BE2C (cell line): ENCODE results near the gene CRKL.

Experiments used
- DNase-seq: peaks from one replicate; pipeline ENCODE4 v3.0.0-alpha.2; 2020
- H3K27me3 ChIP-seq: fragments of 250-450 bp; sonication (Bioruptor Pico); 2 replicates; pipeline ENCODE4 v1.5.1; 2020; ENCODE audit warnings: mild to moderate bottlenecking
- H3K36me3 ChIP-seq: fragments of 250-450 bp; sonication (Bioruptor Pico); 2 replicates; pipeline ENCODE4 v1.5.1; 2020; ENCODE audit warnings: mild to moderate bottlenecking
- H3K4me1 ChIP-seq: fragments of 250-450 bp; sonication (Bioruptor Pico); 2 replicates; pipeline ENCODE4 v1.5.1; 2020
- H3K4me3 ChIP-seq: 2 replicates; pipeline ENCODE4 v1.5.1; 2011; ENCODE audit warnings: low read depth, low read length
- H3K9me3 ChIP-seq: fragments of 250-450 bp; sonication (Bioruptor Pico); 2 replicates; pipeline ENCODE4 v1.5.1; 2020
- TF ChIP-seq, protein P1 (sequence below): IDR thresholded peaks from 2 replicates; pipeline ENCODE4 v1.5.1; 2012; ENCODE audit warnings: mild to moderate bottlenecking, low read depth, low read length

The CRKL gene

DNA sequence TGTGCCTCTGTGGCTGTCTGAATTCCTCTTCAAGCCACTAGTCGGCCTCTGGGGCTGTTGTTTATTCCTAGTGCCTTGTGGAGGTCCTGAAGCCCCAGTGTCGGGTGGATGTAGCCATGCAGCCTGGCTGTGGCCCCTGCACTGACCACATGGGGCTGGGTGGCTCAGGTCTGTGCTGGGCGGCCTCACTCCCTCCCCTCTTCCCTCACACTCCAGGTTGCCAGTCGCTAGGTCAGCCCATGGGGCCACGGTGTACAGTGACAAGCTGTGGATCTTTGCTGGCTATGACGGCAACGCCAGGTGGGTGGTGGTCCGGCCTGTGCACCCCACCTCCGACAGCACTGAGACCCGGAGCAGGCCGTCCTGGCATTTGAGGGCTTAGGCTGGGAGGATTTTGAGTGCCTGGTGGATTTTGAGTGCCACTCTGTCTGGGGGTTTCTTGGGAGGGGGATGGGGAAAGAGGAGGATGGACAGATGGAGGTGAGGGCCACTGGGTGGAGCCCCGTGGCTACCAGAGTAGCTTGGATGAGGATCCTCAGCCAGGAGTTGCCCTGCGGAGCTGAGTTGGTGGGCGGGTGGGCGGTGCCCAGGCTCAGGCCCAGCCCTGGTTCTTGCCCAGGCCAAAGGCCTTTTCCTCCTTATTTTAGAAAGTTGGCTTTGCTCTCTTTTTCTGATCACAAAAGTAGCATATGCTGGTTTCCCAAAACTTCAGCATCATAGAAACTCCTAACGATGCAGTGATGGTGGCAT lies 71.5 kb downstream of the CRKL start:
- peaks cover 39% of the 10 kb centered on the region for H3K36me3 ChIP-seq
- H3K4me3 ChIP-seq: no peak overlapping the region
- no peaks in the 10 kb centered on the region for H3K9me3 ChIP-seq
- no peaks in the 10 kb centered on the region for H3K27me3 ChIP-seq
- TF ChIP-seq, protein P1, sequence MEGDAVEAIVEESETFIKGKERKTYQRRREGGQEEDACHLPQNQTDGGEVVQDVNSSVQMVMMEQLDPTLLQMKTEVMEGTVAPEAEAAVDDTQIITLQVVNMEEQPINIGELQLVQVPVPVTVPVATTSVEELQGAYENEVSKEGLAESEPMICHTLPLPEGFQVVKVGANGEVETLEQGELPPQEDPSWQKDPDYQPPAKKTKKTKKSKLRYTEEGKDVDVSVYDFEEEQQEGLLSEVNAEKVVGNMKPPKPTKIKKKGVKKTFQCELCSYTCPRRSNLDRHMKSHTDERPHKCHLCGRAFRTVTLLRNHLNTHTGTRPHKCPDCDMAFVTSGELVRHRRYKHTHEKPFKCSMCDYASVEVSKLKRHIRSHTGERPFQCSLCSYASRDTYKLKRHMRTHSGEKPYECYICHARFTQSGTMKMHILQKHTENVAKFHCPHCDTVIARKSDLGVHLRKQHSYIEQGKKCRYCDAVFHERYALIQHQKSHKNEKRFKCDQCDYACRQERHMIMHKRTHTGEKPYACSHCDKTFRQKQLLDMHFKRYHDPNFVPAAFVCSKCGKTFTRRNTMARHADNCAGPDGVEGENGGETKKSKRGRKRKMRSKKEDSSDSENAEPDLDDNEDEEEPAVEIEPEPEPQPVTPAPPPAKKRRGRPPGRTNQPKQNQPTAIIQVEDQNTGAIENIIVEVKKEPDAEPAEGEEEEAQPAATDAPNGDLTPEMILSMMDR: no peak
- no peak for DNase-seq
- no peaks in the 10 kb centered on the region for H3K4me1 ChIP-seq

- H3K4me1 ChIP-seq: no peaks in the 10 kb centered on the region
- no peak for DNase-seq
- H3K36me3 ChIP-seq: peaks cover 41% of the 10 kb centered on the region
- H3K4me3 ChIP-seq: no peak overlapping the region
- H3K9me3 ChIP-seq: no peaks in the 10 kb centered on the region
- H3K27me3 ChIP-seq: no peaks in the 10 kb centered on the region
- TF ChIP-seq, protein P1: no peak
Observed at GRCh38 chr22:20989323-20990138, 72.3 kb downstream of the CRKL start.

- Histone ChIP-seq H3K4me3 (no peak overlapping the region), H3K36me3 (peaks cover 41% of the 10 kb centered on the region), H3K4me1 (no peaks in the 10 kb centered on the region), H3K27me3 (no peaks in the 10 kb centered on the region), H3K9me3 (no peaks in the 10 kb centered on the region)
- DNase-seq: no peak
- TF ChIP-seq, protein P1: no peak
Observed at GRCh38 chr22:20990184-20991180, 73.3 kb downstream of the CRKL start.

GRCh38 chr22:20991252-20992055 lies 74.2 kb downstream of the CRKL start:
- no peaks in the 10 kb centered on the region for H3K4me1 ChIP-seq
- H3K4me3 ChIP-seq: no peak overlapping the region
- H3K9me3 ChIP-seq: no peaks in the 10 kb centered on the region
- H3K27me3 ChIP-seq: no peaks in the 10 kb centered on the region
- H3K36me3 ChIP-seq: peaks cover 46% of the 10 kb centered on the region
- no peak for DNase-seq
- TF ChIP-seq, protein P1: no peak

GRCh38 chr22:20992056-20992442 lies 74.8 kb downstream of the CRKL start:
- no peak for DNase-seq
- Histone ChIP-seq H3K4me3 (no peak overlapping the region), H3K27me3 (no peaks in the 10 kb centered on the region), H3K9me3 (no peaks in the 10 kb centered on the region), H3K36me3 (peaks cover 45% of the 10 kb centered on the region), H3K4me1 (no peaks in the 10 kb centered on the region)
- TF ChIP-seq, protein P1: no peak
